Cerebellar nuclear complex (tissue), 1 donor: ENCODE data around the gene ABCB6.
A peak's percentile ranks its signal among the peaks of the same experiment; 100 is the strongest.

Source experiments
- DNase-seq, 2 experiments: peaks; one replicate each; lab custom pipeline; 2025; lab: John Stamatoyannopoulos, UW

Gene ABCB6

DNA sequence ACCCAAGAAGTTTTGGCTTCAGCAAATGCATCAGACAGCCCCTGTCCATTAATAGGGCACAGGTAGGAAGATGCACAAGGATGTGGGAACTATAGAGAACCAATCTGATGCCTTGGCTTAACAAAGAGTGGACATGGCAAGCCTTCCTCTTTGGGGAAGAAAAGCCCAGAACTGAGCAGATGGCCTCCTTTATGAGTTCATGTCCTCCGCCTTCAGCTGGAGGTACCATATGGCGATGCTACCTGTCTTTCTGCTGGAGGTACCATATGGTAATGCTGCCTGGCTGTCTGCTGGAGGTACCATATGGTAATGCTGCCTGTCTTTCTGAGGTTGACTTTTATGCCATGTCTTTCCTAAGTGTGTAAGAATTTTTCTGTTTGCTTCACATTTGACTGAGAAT is 34.6 kb downstream of the ABCB6 start:
- DNase-seq, result peak; percentile 13 to 76

DNA sequence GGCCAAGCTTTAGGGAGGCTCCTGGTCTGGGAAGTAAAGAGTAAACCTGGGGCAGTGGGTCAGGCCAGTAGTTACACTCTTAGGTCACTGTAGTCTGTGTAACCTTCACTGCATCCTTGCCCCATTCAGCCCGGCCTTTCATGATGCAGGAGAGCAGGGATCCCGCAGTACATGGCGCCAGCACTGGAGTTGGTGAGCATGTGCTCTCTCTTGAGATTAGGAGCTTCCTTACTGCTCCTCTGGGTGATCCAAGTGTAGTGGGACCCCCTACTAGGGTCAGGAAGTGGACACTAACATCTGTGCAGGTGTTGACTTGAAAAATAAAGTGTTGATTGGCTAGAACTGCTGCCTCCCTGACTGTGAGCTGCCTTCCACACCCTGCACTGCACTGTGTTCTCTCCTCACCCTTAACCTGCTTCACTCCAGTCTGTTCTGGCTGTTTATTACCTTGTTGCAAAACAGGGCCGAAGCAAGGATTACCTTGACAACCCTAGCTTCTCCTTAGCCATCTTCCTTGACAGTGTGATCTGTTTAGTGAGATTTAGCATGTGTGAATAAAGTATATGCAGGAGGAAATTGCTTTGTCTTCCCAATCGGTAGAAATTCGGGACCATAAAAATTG is 35.5 kb downstream of the ABCB6 start:
- no peak for DNase-seq

DNA sequence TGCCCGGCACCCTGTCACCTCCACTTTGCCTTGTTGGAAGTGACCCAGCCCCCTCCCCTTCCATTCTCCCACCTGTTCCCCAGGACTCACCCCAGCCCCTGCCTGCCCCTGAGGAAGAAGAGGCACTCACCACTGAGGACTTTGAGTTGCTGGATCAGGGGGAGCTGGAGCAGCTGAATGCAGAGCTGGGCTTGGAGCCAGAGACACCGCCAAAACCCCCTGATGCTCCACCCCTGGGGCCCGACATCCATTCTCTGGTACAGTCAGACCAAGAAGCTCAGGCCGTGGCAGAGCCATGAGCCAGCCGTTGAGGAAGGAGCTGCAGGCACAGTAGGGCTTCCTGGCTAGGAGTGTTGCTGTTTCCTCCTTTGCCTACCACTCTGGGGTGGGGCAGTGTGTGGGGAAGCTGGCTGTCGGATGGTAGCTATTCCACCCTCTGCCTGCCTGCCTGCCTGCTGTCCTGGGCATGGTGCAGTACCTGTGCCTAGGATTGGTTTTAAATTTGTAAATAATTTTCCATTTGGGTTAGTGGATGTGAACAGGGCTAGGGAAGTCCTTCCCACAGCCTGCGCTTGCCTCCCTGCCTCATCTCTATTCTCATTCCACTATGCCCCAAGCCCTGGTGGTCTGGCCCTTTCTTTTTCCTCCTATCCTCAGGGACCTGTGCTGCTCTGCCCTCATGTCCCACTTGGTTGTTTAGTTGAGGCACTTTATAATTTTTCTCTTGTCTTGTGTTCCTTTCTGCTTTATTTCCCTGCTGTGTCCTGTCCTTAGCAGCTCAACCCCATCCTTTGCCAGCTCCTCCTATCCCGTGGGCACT is 36.2 kb downstream of the ABCB6 start:
- DNase-seq, result no peak

DNA sequence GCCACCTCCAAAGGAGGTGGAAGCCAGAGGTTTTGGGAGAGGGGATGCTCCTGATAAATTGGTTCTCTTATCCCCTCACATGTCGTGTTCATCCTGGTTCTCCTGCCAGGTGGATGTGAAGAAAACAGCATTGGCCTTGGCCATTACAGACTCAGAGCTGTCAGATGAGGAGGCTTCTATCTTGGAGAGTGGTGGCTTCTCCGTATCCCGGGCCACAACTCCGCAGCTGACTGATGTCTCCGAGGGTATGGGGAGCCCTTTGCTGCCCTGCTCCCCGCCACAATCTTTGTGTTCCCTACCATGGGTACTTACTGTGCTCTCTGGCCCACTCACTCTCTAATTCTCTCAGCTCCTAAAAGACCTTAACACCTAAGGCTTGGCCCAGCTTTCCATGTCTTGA is 37.2 kb downstream of the ABCB6 start:
- DNase-seq, result no peak

DNA sequence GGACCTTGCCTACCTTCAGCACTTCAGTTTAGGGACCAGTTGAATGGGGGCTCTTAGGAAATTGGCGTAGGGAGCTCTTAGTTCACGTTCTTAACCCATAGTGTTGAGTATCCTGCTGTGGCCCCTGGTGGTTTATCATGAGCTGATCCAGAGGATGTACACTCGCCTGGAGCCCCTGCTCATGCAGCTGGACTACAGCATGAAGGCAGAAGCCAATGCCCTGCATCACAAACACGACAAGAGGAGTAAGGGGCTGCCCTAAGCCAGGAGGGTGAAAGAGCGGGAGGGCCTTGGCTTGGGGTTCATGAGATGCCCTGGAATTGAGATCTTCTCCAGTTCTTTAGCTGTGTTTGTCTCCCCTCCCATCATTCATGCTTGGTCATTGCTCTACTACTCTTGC is 37.8 kb downstream of the ABCB6 start:
- no peak for DNase-seq

DNA sequence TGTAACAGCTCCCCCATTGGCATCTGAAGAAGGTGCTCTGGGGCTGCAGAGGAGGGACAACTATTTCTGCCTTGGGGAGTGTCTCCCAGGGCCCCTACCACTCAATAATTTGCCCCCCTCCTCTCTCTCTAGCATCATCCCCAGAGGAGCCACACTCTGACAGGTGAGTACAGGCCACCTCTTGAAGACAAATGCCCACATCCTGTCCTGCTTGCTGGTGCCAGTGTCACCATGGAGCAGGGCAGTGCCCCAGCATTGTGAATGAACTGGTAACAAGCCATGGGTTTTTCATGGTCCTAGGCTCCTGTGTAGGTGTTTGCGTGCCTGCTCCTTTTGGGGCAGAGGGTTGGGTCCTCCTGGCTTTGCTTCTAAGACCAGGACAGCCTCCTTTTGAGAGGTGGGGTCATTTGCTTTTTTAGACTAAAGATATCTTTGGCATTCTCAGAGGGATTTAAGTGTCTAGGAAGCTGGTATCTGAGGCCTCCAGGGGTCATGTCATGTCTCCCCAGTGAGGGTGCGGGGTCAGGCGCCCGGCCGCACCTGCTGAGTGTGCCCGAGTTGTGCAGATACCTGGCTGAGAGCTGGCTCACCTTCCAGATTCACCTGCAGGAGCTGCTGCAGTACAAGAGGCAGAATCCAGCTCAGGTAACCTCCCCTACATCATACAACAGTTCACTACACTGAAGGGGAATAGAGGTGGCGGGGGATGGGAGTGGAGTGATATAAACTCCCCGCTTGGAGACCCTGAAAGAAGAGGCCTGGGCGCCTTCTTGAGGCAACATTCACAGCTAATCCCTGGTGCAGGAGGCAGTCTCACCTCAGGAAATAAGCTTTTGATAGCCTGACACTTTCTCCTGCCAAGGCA is 38.9 kb downstream of the ABCB6 start:
- no peak for DNase-seq

DNA sequence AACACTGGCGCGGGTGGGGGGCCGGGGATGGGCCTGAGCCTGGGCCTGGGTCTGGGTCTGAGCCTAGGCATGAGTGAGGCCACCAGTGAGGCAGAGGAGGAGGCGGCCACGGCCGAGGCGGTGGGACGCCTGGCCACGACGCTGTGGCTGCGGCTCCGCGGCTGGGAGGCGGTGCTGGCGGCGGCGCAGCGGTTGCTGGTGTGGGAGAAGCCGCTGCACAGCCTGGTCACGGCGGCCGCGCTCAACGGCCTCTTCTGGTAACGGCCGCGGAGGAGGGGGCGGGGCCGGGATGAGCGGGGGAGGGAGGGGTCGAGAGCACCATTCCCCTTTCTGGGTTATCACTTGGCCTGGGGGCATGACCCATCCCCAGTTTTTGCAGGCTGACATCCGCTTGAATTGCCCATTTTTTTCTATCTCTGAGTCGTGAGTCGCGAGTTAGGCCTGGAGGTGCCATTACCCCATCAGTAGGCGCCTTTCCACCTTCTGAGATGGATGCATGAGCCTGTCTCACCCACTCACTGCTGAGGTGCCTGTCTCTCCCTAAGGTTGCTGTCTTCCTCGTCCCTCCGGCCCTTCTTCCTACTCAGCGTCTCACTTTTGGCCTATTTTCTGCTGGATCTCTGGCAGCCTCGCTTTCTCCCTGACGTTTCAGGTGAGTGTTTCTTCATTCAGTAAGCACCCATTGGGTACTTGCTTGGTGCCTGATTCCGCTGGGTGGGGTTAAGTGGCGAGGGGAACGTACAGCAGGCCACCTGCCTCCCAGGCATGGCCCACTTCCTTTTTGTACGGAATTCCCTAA is 40.2 kb downstream of the ABCB6 start:
- DNase-seq, result no peak

DNA sequence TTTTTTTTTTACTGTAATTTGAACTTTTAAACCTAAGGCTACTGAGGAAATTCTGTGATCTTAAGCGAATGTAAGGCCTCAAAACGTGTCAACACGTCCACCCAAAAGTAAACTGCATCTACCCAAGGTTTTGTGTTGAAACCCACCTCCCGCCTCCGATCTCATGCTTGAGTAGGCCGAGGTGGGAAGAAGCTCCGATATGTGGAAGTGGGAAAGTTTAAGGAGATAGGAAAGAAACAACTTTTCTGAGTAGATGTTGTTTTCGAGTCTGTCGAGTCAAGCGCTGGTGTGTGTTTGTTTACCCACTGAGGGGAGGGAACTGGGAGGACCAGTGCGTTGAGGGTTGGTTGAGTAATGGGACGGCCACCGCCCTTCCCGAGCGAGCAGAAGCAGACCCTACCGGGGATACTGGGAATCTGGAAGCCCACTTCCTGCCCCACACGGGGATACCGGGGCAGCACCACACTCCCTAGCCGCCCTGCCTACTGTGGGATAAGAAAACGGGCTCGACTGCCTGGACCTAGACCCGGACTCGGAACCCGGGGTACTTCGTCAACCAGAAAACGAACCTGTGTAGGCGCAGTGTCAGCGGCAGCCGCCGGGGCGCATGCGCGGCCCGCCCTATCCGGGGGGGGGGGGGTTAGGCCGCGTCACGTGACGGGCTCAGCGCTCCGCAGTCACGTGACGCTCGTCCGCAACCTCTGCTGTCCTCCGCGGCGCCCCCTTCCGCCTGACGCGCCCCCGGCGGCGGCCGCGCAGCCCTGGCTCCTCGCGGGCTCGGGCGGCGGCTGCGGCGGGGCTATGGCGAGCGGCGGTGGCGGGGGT is 41.0 kb downstream of the ABCB6 start, which contains the start of gene RETREG2:
TSS of gene RETREG2 (plus strand) at position 724 of the 825 bp plus-strand sequence. CDS start at position 802, 78 bp downstream.
- DNase-seq, result peak in 1 of 2 experiments; percentile 24

DNA sequence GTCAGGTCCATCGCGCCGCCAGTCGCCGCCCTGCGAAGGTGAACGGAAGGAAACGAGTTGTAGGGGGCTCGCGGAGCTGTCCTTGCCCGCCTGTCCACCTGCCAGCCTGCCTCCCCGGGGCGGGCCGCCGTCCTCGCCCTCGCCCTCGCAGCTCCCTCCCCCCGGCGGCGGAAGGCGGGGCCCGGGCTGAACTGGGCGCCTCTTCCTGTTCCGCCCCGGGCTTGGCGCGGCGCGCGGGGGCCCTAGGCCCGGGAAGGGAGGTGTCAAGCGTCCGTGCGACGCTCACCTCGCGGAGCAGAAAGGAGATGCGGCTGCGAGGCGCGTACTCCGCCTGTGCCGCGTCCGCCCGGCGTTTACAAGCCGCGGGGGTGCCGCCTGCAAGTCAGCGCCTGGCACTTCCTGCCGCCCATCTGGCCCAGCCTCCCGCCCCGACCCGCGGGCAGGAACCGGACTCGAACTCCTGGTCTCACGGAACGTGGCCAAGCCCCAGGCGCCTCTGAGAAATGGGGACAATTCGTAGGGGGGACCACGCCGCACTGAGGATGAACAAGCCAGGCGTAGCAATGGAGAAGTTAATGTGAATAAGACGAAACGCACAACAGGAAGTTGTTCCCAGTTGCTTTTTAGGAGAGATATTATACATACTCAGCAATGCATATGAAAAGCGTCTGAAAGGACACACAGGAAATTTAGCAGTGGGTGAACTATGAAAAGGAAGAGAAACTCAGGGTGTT is 41.8 kb downstream of the ABCB6 start, which contains the start of gene CNPPD1:
TSS of gene CNPPD1 (minus strand) at position 108 of the 734 bp plus-strand sequence. CDS start at position 11, 97 bp downstream.
- DNase-seq, result peak in 1 of 2 experiments; percentile 29

DNA sequence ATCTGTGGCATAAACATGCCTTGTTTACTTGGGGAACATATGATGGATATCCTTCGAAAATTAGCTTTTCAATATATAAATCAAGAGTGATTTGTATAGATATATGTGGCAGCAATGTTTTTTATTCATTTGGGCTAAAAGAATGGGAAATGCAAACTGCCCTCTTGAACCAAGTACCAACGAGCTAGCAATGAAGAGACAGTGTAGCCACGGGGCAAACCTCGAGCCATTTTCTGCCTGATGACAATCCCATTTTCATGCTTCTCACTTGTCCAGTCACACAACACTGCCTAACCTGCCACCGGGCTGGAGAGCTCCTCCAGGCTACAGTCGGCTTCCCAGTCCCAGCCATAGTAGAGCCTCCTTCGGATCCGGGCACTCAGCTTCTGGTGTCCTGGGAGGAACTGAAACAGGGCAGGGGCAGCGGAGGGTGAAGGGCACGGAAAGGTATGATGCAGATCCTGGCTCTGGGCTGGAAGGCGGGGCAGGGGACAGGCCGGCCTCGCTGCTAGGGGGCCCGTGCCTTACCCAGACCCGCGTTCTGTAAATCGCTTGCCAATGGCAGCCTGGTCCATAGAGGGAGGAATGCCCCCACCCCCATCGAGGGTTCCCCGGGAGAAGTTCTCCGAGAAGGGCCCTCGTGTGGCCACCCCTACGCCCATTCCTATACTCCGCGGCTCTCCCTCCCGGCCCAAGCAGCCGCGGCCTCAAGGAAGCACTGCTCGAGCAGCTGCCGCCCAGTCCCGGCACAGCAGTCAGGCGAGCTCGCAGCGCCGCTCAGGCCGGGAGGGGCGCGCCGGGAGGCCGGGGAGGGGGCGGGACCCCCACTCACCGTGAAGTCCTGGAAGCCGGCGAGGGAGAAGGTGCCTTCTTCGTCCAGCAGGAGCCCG is 42.6 kb downstream of the ABCB6 start:
- DNase-seq, result no peak

DNA sequence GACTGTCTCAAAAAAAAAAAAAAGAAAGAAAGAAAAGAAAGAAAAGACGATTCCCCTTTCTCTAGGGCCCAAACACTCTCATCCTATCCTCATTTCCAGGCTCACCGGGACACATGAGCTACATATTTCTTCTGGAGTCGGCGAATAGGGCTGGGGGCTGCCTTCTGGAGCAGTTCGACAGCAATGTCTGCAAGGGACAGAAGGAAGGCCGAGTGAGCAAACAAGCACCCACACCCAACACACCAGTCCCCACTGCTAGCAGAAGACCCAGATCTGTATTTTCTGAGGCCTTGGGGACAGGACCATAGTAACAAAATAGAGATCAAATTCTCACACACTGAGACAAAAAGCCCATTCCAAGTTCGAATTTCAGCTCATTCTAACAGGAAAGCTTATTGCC is 43.3 kb downstream of the ABCB6 start:
- DNase-seq, result no peak

DNA sequence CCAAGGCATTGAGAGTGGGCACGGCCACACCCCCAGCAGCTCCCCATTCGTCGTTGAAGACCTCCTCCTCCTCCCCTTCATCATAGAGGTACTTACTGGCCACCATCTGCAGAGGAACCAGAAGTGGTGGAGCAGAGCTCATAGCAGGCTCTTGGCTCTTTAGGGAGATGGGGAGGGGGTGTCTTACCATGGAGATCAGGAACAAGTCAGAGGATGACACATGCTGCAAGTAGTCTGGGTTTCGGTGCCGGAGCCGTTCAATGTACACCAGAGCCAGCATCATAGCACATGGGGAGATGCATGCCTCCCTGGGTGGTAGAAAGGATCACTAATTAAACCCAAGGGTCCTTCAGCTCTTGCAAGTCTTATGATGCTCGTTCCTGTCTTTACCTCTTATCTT is 44.0 kb downstream of the ABCB6 start:
- DNase-seq, result no peak

DNA sequence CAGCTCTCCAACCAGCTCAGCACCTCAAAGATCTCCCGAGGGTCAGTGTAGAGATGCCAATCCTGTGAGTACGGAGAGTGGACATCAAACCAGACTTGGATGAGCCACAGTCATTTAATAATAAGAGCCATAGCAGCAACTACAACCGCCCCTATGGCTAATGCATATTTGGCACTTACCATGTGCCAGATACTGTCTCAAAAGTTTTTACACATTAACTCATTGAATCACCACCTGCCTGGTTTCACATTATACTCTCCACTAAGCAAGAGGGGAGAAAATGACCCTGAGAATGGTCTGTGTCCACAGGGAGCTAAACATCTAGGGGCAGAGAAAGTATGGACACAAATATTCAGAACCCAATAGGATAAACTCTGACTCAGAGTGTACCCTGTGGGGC is 44.6 kb downstream of the ABCB6 start:
- no peak for DNase-seq

DNA sequence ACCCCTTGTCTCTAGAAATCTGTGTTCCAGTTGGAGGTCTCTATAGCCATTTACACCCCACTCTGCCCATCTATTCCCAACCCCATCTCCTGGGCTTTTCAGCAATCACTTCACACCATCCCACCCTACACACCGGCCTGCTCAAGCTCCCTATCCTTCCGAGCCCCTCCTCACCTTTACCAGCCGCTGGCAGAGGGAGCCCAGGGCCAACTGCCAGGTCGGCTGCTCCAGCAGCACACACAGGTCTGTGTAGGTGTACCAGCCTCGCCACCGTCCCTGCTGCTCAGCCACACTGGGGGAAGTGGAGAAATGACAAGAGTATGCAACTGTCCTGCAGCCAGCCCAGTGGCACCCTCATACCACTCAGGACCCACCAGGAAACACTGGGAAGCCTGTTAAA is 45.6 kb downstream of the ABCB6 start:
- no peak for DNase-seq

DNA sequence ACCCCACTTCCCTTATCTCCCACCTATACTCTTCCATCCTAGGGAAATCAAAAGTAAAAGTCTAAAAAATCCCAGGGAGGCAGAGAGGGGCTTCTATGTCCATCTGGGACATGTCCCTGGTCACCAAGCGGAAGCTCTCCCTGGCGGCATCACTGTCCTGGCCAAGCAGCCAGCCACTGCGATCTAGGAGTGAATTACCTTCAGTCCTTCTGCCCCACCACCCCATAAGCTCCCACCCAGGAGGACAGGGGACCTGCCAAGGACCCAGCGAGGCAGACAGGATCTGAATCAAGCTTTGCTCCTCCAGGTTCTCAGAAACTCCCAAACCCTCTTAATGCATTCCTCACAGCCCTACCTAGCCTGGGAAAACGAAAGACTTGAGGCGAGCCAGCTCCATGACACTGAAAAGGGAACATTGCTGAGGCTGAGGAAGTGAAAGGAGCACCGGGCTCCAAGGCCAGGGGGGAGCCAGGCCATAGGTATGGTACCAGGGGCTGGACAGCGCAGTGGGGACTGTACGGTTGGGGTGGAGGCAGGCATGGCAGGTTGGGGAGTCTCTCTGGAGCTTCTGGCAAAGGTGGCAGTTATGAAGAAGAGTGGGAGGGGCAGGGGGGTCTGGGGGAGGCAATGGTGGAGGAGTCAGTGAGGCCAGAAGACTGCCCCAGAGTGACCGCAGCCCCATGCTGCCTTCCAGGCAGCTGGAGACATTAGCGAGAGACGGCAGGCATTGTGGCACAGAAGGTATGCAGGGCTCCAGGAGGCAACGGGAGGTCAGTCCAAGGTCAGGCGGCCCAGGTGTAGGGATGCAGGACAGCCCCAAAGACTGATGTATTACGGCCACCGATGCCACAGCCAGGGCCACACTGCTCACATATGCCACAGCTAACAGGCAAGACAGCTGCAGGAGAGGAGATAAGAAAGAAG is 46.3 kb downstream of the ABCB6 start:
- no peak for DNase-seq

DNA sequence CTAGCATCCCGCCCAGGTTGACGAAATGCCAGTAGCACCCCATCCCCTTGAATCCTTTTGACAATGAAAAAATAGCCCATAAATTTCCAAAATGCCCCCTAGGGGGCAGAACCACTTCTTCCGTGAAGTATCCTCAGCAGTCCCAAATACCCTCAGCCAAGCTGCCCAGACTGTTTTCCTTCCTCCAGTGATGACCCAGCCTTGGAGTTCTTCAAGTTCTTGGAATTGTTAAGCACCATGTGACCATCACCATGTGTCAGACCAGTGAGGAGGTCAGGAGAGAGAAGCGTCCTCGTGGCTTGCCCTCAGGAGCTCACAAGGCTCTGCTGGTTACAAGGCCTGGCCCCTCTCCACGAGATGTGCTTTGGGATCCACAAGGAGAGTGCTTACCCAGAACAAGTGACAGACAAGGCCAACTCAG is 47.5 kb downstream of the ABCB6 start:
- no peak for DNase-seq

DNA sequence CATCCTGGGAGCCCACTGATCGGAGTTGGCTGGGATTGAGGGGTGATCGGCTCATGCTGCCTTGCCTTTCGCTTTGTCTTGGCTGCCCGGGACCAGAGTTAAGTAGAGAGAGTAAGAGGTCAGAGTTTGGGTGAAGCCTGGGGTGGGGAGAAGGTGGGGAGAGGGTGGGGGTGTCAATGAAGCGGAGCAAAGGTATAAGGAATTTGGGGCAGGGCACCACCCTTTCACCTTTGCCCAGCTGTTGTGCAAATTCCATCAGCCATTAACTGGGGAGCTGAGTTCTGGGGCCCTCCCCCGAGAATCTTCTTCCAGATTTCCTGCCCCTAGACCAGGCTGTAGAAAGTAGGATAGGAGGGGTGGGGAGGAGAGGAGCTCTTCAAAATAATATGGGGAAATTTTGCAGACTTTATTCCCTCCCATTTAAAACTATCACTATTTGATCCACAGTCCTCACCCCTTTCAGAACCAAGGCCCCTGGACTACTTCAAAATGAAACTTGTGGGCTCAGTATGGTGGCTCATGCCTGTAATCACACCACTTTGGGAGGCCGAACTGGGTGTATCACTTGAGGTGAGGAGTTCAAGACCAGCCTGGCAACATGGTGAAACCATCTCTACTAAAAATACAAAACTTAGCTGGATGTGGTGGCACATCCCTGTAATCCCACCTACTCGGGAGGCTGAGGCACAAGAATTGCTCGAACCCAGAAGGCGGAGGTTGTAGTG is 48.7 kb downstream of the ABCB6 start, which contains the start of gene SLC23A3:
TSS of gene SLC23A3 (minus strand) at position 100 of the 725 bp plus-strand sequence. CDS start at position 55, 45 bp downstream.
- no peak for DNase-seq
